Measurements from ENCODE around the gene FAM13C.

Gene FAM13C

DNA sequence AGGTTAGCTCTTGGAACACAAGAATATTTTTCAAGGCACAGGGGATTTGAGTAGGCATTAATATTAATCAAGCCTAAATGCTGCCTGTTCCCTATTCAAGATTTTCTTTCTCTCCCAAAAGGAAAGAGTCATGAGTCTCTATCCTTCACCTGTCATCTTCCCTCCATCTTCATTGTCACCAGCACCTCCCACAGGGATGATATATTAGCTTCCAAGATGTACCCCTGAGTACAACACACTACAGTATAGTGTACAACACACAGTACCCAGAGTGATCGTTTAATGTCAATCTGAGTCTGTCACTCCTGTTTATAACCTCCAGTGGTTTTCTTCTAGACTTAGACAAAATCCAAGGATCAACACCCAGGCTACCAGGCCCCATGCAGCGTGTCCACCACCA lies 50.1 kb downstream of the FAM13C start:
- Histone ChIP-seq H3K27ac (no peak overlapping the region), H3K4me3 (no peak overlapping the region)
- DNase-seq (ENCODE audit: low spot score): no peak
- TF ChIP-seq, protein P1, sequence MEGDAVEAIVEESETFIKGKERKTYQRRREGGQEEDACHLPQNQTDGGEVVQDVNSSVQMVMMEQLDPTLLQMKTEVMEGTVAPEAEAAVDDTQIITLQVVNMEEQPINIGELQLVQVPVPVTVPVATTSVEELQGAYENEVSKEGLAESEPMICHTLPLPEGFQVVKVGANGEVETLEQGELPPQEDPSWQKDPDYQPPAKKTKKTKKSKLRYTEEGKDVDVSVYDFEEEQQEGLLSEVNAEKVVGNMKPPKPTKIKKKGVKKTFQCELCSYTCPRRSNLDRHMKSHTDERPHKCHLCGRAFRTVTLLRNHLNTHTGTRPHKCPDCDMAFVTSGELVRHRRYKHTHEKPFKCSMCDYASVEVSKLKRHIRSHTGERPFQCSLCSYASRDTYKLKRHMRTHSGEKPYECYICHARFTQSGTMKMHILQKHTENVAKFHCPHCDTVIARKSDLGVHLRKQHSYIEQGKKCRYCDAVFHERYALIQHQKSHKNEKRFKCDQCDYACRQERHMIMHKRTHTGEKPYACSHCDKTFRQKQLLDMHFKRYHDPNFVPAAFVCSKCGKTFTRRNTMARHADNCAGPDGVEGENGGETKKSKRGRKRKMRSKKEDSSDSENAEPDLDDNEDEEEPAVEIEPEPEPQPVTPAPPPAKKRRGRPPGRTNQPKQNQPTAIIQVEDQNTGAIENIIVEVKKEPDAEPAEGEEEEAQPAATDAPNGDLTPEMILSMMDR (IDR thresholded peaks at IDR 0.05): no peak

DNA sequence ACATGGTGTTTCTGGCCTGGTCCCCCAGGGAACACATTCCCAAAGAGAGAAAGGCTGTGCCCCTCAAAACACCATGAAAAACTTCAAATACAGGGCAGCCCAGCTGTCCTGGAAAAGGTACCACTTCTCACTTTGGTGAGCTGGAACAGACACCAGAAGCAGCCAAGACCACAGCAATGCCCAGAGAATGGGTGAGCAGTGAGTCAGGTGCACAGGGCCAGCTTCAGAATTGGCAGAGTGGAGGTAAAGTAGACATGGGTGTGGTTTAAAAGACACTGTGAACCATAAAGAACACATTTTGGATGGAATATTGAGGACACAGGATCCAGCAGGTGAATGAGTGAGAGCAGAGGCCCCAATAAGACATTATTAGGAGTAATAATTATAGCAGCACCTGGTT lies 51.3 kb downstream of the FAM13C start:
- Histone ChIP-seq H3K4me3 (no peak overlapping the region), H3K27ac (peak overlapping the region; percentile 34 to 42)
- TF ChIP-seq, protein P1 (IDR thresholded peaks at IDR 0.05): no peak
- DNase-seq (ENCODE audit: low spot score): no peak

DNA sequence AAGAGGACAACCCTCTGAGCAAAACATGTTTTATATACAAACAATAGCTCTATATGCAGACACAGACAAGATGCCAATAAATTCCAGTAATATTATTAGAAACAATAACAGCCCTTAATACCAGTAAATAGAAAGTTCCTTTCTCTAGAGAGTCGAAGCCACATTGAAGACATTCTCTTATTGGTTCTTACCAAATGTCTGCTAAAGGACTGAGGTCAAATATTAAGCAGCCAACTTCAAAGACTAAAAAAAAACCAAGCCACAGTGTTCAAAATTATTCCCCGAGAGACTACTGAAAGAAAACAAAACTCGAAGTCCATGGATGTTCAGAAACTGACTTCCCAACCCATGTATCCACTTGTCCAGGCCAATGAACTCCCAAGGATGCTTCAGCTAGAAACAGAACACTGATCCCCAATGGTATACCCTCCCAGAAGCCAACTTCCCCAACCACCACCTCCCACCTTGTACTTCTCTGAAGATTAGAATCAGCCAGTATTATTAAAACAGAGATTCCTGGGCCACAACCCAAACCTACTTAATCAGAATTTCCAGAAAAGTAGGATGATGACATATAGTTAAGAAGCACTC lies 51.9 kb downstream of the FAM13C start:
- Histone ChIP-seq H3K4me3 (no peak overlapping the region), H3K27ac (peak overlapping the region; percentile 34 to 42)
- TF ChIP-seq, protein P1 (IDR thresholded peaks at IDR 0.05): no peak
- DNase-seq (ENCODE audit: low spot score): no peak

DNA sequence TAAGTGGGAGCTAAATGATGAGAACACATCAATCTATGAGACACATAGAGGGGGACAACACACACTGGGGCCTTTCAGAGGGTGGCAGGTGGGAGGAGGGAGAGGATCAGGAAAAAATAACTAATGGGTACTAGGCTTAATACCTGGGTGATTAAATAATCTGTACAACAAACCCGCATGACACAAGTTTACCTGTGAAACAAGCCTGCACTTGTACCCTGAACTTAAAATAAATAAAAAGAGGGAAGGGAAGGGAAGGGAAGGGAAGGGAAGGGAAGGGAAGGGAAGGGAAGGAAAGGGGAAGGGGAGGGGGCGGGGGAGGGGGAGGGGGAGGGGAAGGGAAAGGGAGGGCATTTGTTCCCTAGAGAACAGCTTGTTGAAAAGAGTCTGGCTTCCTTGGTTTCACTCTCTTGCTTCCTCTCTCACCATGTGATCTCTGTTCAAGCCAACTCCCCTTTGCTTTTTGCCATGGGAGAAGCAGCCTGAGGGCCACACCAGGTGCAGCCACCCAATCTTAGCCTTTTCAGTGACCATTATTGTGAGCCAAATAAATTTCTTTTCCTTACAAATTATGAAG lies 57.7 kb downstream of the FAM13C start:
- TF ChIP-seq, protein P1 (IDR thresholded peaks at IDR 0.05): no peak

DNA sequence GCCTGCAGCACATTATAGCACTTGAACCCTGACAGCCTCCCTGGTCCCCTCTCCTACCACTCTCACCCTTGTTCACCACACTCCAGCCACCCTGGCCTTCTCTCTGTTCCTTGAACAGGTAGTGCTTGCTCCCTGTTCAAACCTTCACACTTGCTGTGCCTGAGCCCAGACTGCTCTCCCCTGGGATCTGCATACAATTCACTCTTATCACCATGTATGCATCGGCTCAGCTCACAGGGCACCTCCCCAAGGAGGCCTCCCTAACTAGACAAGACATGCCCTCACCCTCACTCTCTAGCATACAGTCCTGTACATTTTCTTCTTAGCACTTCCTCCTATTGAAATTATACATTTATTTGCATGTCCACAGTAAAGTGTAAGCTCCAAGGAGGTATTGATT lies 59.3 kb downstream of the FAM13C start:
- Histone ChIP-seq H3K27ac (peak overlapping the region in 1 of 2 donors; percentile 26), H3K4me3 (no peak overlapping the region)
- DNase-seq (ENCODE audit: low spot score): no peak
- TF ChIP-seq, protein P1 (IDR thresholded peaks at IDR 0.05): no peak

More for the DNA sequence above, 57.7 kb downstream of the FAM13C start:
- DNase-seq (ENCODE audit: low spot score): no peak
- H3K4me3 ChIP-seq: no peak overlapping the region
- H3K27ac ChIP-seq: no peak overlapping the region

DNA sequence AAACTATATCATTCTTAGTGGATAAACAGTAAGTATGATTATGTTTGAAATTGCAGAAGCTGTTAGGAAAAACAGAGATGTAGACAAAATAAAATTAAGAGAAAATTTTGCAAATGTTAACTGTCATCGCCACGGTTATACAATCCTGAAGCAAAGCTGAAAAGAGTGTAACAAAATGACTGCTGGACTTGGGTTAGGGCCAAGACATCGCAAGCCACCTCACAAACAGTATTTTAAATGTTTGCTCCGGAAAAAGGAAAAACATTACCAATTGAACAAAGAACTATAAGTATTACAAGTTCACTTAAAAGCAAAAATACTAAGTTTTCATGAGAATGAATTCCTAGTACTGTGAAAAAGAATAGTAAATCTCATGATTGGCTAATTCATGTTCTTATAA lies 60.0 kb downstream of the FAM13C start:
- Histone ChIP-seq H3K4me3 (no peak overlapping the region), H3K27ac (no peak overlapping the region)
- DNase-seq (ENCODE audit: low spot score): no peak
- TF ChIP-seq, protein P1 (IDR thresholded peaks at IDR 0.05): no peak

DNA sequence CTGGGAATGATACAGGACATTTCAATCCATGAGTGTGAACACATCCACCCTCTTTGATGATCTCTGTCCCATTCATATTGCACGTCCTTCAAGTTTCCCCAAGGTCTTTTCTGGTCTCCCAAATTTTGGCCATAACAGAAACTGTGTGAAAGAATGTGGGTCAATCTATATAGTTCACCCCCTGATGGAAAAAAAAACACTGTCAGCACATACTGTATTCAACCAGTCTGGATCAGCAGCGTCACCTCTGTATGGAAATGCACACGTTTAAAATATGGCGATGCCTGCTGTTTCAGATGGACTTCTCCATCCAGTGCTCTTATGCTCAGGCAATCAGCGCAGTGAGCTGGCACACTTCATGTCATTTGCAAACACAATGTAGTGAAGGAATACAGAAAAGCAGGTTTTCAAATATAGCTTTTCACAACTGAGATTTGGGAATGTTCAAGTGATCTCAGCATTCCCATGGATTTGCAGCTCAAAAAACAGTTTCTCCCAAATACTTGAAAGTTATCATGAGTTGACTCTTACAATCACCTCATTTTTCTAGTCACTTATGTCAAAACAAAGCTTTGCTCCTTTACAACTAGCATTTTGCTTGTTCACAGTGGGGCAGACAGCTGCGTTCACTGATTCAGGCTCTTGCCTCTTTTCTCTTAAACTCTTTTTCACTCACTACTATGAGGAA lies 61.1 kb downstream of the FAM13C start:
- Histone ChIP-seq H3K4me3 (no peak overlapping the region), H3K27ac (no peak overlapping the region)
- TF ChIP-seq, protein P1 (IDR thresholded peaks at IDR 0.05): no peak
- no peak for DNase-seq (ENCODE audit: low spot score)
